ENCODE measurements around the gene ATF6. TPM values are rescaled to one million over a fixed set of nuclear protein-coding genes. Genes with fewer than 3 reads are reported as not detected.

ATF6 gene
- polyA plus RNA-seq, 2 of the 4 experiments (the other 2 are of a cell fraction): 8.6 to 28.0 TPM

- DNase-seq (ENCODE audit: low read depth in 1 of 2, low spot score in 1 of 2): no peak
- Histone ChIP-seq H3K4me3 (no peak overlapping the region), H3K4me1 (no peaks in the 10 kb centered on the region), H3K9me3 (no peaks in the 10 kb centered on the region), H3K4me2 (no peak overlapping the region), H3K27ac (no peak overlapping the region)
- no peak for ATAC-seq
- TF ChIP-seq FOXS1 (CRISPR knock-in tag; IDR thresholded peaks at IDR 0.05) (no peak), USF2 (IDR thresholded peaks at IDR 0.05) (no peak), MAX (IDR thresholded peaks at IDR 0.05) (no peak), KDM1A (IDR thresholded peaks at IDR 0.05; ENCODE audit: low read depth) (no peak), ZSCAN20 (CRISPR knock-in tag; IDR thresholded peaks at IDR 0.05) (no peak), BCL3 (IDR thresholded peaks at IDR 0.05) (no peak), NFE2L2 (conservative IDR thresholded peaks at IDR 0.05; ENCODE audit: low read length) (no peak), MAFK (IDR thresholded peaks at IDR 0.05; ENCODE audit: partially characterized antibody) (no peak), ELK1 (IDR thresholded peaks at IDR 0.05; ENCODE audit: low read depth, low read length) (no peak), JUN (IDR thresholded peaks at IDR 0.05) (no peak), ESRRA (IDR thresholded peaks at IDR 0.05; ENCODE audit: borderline replicate concordance, low read length) (no peak)
- WGBS (ENCODE audit: missing lambda C conversion rate): 79% methylated on average over 23 of the region's 31 CpGs
- FAIRE-seq: no peak
- ChIA-PET CTCF (interaction anchor here (0.6 to 0.9 kb wide), 2 partner anchors 26 to 299 kb away, joined by 3 to 4 read pairs; no protein-coding TSS in a partner anchor), POLR2A (no interaction called here)
Observed at GRCh38 chr1:161978011-161978790, 212.1 kb downstream of the ATF6 start.

GRCh38 chr1:161981126-161981525 is 215.0 kb downstream of the ATF6 start:
- 56% methylated on average over 8 of the region's 8 CpGs for WGBS (ENCODE audit: missing lambda C conversion rate)
- no peak overlapping the region for H3K4me2 ChIP-seq
- POLR2A ChIA-PET: no interaction called here
- ATAC-seq (no peak), FAIRE-seq (no peak), DNase-seq (ENCODE audit: low read depth in 1 of 2, low spot score in 1 of 2) (no peak)
- H3K27ac ChIP-seq: no peak overlapping the region
- no peaks in the 10 kb centered on the region for H3K4me1 ChIP-seq
- H3K9me3 ChIP-seq: no peaks in the 10 kb centered on the region
- CTCF ChIA-PET: interaction anchor here (1.3 kb wide), 1 partner anchor 14 kb away, joined by 3 read pairs; no protein-coding TSS in a partner anchor
- H3K4me3 ChIP-seq: no peak overlapping the region
- TF ChIP-seq ZC3H11A (IDR thresholded peaks at IDR 0.05): no peak
- no peak for TF ChIP-seq RARB (CRISPR knock-in tag; IDR thresholded peaks at IDR 0.05)
- no peak for TF ChIP-seq TP53 (CRISPR knock-in tag; IDR thresholded peaks at IDR 0.05)
- no peak for TF ChIP-seq TFCP2L1 (CRISPR knock-in tag; IDR thresholded peaks at IDR 0.05)

GRCh38 chr1:161981735-161982506 is 215.8 kb downstream of the ATF6 start:
- no peak for DNase-seq (ENCODE audit: low read depth in 1 of 2, low spot score in 1 of 2)
- FAIRE-seq: no peak
- no peak for ATAC-seq
- TF ChIP-seq NPAS2 (CRISPR knock-in tag; IDR thresholded peaks at IDR 0.05; ENCODE audit: borderline replicate concordance) (no peak), USF2 (IDR thresholded peaks at IDR 0.05) (no peak), BHLHE40 (IDR thresholded peaks at IDR 0.05; ENCODE audit: low read depth, low read length) (no peak), RFX5 (IDR thresholded peaks at IDR 0.05) (no peak), KDM1A (IDR thresholded peaks at IDR 0.05; ENCODE audit: low read depth) (no peak), CBX8 (IDR thresholded peaks at IDR 0.05) (no peak), CHD4 (IDR thresholded peaks at IDR 0.05; ENCODE audit: borderline replicate concordance) (no peak), HEYL (CRISPR knock-in tag; IDR thresholded peaks at IDR 0.05) (no peak), MAFK (IDR thresholded peaks at IDR 0.05; ENCODE audit: partially characterized antibody) (no peak), TP53 (CRISPR knock-in tag; IDR thresholded peaks at IDR 0.05) (no peak), PBX3 (IDR thresholded peaks at IDR 0.05) (no peak), MAZ (IDR thresholded peaks at IDR 0.05; ENCODE audit: borderline replicate concordance, low read depth, low read length) (no peak), ATOH8 (CRISPR knock-in tag; IDR thresholded peaks at IDR 0.05; ENCODE audit: low read depth) (no peak), RCOR1 (IDR thresholded peaks at IDR 0.05; ENCODE audit: low read depth, low read length) (no peak), GATA3 (IDR thresholded peaks at IDR 0.05; ENCODE audit: borderline replicate concordance) (no peak)
- Histone ChIP-seq H3K4me3 (no peak overlapping the region), H3K9me3 (0 out of 3 replicates have a peak, but pooled peaks cover under 1% of the 10 kb centered on the region), H3K27ac (no peak overlapping the region), H3K4me1 (no peaks in the 10 kb centered on the region), H3K4me2 (no peak overlapping the region)
- ChIA-PET POLR2A (no interaction called here), CTCF (interaction anchor here (1.3 to 2.4 kb wide), 2 partner anchors 15 to 189 kb away, joined by 3 to 6 read pairs; no protein-coding TSS in a partner anchor)
- 63% methylated on average over 11 of the region's 11 CpGs for WGBS (ENCODE audit: missing lambda C conversion rate)
